Activated B cell treated with CpG ODN at 0.5 μM for 24 hours (primary cell): Measurements from ENCODE around the gene CHD6. TPM values are rescaled to one million over a fixed set of nuclear protein-coding genes. Genes with fewer than 3 reads are reported as not detected.

Experiments
- ATAC-seq: fragments of 200-7000 bp; cut with Tn5 transposase; one replicate; pipeline ENCODE4 v1.10.0; 2021; ENCODE audit warnings: low read depth, mild to moderate bottlenecking, moderate library complexity
- CTCF ChIA-PET: fragments of 350-600 bp; sonication (Branson Sonifier 250); formaldehyde crosslinking; loops from one replicate; lab custom pipeline; 2021; ENCODE audit warnings: antibody characterized with exemption; lab: Charles Lee
- POLR2A ChIA-PET: fragments of 350-600 bp; sonication (Branson Sonifier 250); formaldehyde crosslinking; loops from one replicate; lab custom pipeline; 2021; ENCODE audit warnings: antibody characterized with exemption; lab: Charles Lee
- DNase-seq: peaks from one replicate; pipeline ENCODE4 v3.0.0; 2022
- H3K27ac Mint-ChIP-seq: one replicate; pipeline ENCODE4 v1.8.0; 2020; ENCODE audit warnings: mixed read lengths
- H3K27me3 Mint-ChIP-seq: one replicate; pipeline ENCODE4 v1.8.0; 2021; ENCODE audit warnings: mixed read lengths
- H3K36me3 Mint-ChIP-seq: one replicate; pipeline ENCODE4 v1.8.0; 2021; ENCODE audit warnings: low read depth, mixed read lengths
- H3K4me1 Mint-ChIP-seq: one replicate; pipeline ENCODE4 v1.8.0; 2021; ENCODE audit warnings: mixed read lengths
- H3K4me3 Mint-ChIP-seq: one replicate; pipeline ENCODE4 v1.8.0; 2020; ENCODE audit warnings: mild to moderate bottlenecking, mixed read lengths
- H3K9me3 Mint-ChIP-seq: one replicate; pipeline ENCODE4 v1.8.0; 2020; ENCODE audit warnings: mixed read lengths
- intact Hi-C: fragments of 100-400 bp; cut with micrococcal nuclease; formaldehyde crosslinking; loops from one replicate; pipeline ENCODE4 v1.15.1; 2024
- total RNA-seq: library from RNA; stranded (reverse); gene quantifications from 2 replicates; pipeline ENCODE4 v1.2.3, GENCODE V29; 2022
- TF ChIP-seq, protein P1 (sequence below): fragments of 200-600 bp; IDR thresholded peaks from one replicate; pipeline ENCODE4 v1.8.0; 2022; ENCODE audit warnings: antibody characterized with exemption, mild to moderate bottlenecking

The CHD6 gene
- total RNA-seq, 1 donor from 2014 or later, result 59.9 TPM

DNA sequence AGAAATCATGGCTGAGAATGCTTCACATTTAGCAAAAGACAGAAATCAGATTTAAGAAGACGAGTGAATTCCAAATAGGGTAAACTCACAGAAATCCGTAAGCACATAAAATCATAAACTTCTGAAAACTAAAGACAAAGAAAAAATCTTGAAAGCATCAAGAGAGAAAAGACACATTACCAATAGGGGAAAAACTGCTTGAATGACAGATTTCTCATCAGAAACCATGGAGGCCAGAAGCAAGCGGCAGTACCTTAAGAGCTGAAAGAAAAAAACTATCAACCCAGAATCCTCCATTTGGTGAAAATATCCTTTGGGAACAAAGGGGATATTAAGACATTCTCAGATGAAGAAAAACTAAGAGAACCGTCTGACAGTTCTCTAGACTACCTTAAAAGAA lies 185.0 kb downstream of the CHD6 start:
- ChIA-PET POLR2A (no interaction called here), CTCF (no interaction called here)
- H3K27ac Mint-ChIP-seq, result no peak overlapping the region
- H3K4me3 Mint-ChIP-seq, result no peak overlapping the region
- intact Hi-C loops, result no loop called here
- H3K27me3 Mint-ChIP-seq, result no peaks in the 10 kb centered on the region
- H3K4me1 Mint-ChIP-seq, result no peaks in the 10 kb centered on the region
- H3K36me3 Mint-ChIP-seq, result peaks cover 88% of the 10 kb centered on the region
- TF ChIP-seq, protein P1, sequence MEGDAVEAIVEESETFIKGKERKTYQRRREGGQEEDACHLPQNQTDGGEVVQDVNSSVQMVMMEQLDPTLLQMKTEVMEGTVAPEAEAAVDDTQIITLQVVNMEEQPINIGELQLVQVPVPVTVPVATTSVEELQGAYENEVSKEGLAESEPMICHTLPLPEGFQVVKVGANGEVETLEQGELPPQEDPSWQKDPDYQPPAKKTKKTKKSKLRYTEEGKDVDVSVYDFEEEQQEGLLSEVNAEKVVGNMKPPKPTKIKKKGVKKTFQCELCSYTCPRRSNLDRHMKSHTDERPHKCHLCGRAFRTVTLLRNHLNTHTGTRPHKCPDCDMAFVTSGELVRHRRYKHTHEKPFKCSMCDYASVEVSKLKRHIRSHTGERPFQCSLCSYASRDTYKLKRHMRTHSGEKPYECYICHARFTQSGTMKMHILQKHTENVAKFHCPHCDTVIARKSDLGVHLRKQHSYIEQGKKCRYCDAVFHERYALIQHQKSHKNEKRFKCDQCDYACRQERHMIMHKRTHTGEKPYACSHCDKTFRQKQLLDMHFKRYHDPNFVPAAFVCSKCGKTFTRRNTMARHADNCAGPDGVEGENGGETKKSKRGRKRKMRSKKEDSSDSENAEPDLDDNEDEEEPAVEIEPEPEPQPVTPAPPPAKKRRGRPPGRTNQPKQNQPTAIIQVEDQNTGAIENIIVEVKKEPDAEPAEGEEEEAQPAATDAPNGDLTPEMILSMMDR, result no peak
- ATAC-seq, result no peak
- DNase-seq, result no peak
- H3K9me3 Mint-ChIP-seq, result no peaks in the 10 kb centered on the region

DNA sequence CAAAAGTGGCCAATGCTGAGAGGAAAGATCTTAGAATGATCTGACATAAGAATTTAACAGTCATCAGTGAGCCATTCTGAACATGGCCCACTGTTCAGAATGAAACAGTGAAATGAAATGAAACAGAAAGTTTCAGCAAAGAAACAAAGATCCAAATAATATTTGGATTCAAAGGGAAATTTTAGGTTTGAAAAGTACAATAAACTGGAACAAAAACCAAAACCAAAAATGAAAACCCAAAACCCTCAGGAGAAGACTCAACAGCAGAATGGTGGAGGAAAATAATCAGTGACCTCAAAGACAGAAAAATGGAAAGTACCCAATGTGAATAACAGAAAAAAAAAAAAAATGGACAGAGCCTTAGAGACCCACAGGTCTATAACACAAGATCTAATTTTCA lies 185.4 kb downstream of the CHD6 start:
- DNase-seq, result no peak
- Mint-ChIP-seq H3K4me3 (no peak overlapping the region), H3K27ac (no peak overlapping the region), H3K27me3 (no peaks in the 10 kb centered on the region), H3K36me3 (peaks cover 88% of the 10 kb centered on the region), H3K4me1 (no peaks in the 10 kb centered on the region), H3K9me3 (no peaks in the 10 kb centered on the region)
- TF ChIP-seq, protein P1, result no peak
- CTCF ChIA-PET, result no interaction called here
- intact Hi-C loops, result no loop called here
- ATAC-seq, result no peak
- POLR2A ChIA-PET, result no interaction called here

DNA sequence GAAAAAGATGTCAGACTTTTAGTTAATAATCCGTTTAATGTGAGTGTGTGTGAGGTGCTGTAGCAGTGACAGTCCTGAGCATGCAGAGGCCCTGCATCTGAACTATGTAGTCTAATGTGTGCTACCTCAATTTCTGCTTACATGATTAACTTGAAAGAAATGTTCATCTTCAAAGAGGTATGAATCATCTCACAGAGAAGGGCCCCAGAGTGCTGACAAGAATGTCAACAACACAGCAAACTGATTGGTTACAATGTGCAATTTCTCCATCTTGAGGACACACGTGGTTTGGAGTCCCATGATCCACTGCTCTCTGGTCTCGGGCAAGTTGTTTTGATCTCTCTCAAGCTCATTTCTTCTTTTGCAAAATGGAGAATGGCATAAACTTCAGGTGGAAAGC lies 189.9 kb downstream of the CHD6 start:
- intact Hi-C loops, result no loop called here
- H3K27ac Mint-ChIP-seq, result no peak overlapping the region
- CTCF ChIA-PET, result no interaction called here
- TF ChIP-seq, protein P1, result no peak
- no peaks in the 10 kb centered on the region for H3K4me1 Mint-ChIP-seq
- no peaks in the 10 kb centered on the region for H3K9me3 Mint-ChIP-seq
- no peak overlapping the region for H3K4me3 Mint-ChIP-seq
- POLR2A ChIA-PET, result no interaction called here
- DNase-seq, result no peak
- no peak for ATAC-seq
- H3K36me3 Mint-ChIP-seq, result peaks cover 86% of the 10 kb centered on the region
- H3K27me3 Mint-ChIP-seq, result no peaks in the 10 kb centered on the region

DNA sequence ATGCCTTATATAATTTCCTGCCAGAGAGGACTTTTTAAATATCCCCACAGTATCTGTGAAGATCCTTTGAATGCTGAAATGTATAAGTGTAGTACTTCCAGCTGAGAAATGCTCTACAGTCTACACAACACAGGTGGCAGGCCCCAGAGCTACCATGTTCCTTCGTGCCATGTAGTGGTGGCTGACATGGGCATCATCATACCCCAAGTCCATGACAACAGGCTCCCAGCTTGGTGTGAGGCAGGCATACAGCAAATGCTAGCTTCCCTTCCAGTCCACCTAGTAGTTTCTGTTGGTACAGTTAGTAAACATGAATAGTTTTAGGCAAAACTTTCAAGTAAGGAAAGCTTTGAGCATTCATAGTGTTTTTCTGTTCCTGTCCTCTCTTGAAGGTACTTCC lies 190.3 kb downstream of the CHD6 start:
- Mint-ChIP-seq H3K27ac (no peak overlapping the region), H3K27me3 (no peaks in the 10 kb centered on the region), H3K9me3 (no peaks in the 10 kb centered on the region), H3K36me3 (peaks cover 86% of the 10 kb centered on the region), H3K4me3 (no peak overlapping the region), H3K4me1 (no peaks in the 10 kb centered on the region)
- ChIA-PET CTCF (no interaction called here), POLR2A (no interaction called here)
- DNase-seq (no peak), ATAC-seq (no peak)
- TF ChIP-seq, protein P1, result no peak
- intact Hi-C loops, result no loop called here

DNA sequence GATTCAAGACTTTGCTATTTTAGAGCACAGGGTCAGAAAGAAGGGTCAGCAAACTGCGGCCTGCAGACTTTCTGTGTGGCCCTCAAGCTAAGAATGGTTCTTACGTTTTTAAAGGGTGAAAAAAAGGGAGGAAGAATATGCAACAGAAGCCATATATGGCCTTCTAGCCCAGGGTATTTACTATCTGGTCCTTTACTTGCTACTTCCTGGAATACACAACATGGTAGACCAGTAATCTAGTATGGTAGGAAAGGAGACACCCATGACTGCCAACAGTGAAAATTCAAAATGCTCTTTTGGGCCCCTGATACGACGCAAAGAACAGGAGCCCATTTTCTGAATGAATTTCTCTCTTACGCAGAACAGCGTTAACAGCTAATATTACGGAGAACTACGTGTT lies 191.2 kb downstream of the CHD6 start:
- no peaks in the 10 kb centered on the region for H3K4me1 Mint-ChIP-seq
- ChIA-PET POLR2A (no interaction called here), CTCF (no interaction called here)
- intact Hi-C loops, result no loop called here
- H3K4me3 Mint-ChIP-seq, result no peak overlapping the region
- H3K9me3 Mint-ChIP-seq, result no peaks in the 10 kb centered on the region
- H3K36me3 Mint-ChIP-seq, result peaks cover 88% of the 10 kb centered on the region
- DNase-seq, result no peak
- ATAC-seq, result no peak
- TF ChIP-seq, protein P1, result no peak
- no peak overlapping the region for H3K27ac Mint-ChIP-seq
- H3K27me3 Mint-ChIP-seq, result no peaks in the 10 kb centered on the region
